Measurements from ENCODE around the gene SNUPN.

DNA sequence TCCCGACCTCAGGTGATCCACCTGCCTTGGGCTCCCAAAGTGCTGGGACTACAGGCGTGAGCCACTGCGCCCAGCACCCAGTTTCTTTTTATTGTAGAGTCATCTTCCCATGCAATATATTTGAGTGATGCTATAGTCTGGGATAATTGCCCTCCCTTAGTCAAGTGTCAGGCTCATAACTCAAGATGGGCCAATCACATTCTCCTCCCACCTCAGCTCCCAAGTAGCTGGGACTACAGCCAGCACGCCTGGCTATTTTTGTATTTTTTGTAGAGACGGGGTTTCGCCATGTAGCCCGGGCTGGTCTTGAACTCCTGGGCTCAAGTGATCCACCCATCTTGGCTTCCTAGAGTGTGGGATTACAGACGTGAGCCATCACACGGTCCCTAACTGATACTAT, 31.2 kb downstream of the SNUPN start:
- TF ChIP-seq, protein P1, sequence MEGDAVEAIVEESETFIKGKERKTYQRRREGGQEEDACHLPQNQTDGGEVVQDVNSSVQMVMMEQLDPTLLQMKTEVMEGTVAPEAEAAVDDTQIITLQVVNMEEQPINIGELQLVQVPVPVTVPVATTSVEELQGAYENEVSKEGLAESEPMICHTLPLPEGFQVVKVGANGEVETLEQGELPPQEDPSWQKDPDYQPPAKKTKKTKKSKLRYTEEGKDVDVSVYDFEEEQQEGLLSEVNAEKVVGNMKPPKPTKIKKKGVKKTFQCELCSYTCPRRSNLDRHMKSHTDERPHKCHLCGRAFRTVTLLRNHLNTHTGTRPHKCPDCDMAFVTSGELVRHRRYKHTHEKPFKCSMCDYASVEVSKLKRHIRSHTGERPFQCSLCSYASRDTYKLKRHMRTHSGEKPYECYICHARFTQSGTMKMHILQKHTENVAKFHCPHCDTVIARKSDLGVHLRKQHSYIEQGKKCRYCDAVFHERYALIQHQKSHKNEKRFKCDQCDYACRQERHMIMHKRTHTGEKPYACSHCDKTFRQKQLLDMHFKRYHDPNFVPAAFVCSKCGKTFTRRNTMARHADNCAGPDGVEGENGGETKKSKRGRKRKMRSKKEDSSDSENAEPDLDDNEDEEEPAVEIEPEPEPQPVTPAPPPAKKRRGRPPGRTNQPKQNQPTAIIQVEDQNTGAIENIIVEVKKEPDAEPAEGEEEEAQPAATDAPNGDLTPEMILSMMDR (IDR thresholded peaks at IDR 0.05 in 8 of 11, conservative IDR thresholded peaks at IDR 0.05 in 3 of 11) = no peak
- TF ChIP-seq POLR2A (IDR thresholded peaks at IDR 0.05) (no peak), POLR2AphosphoS5 (IDR thresholded peaks at IDR 0.05) (no peak)
